Fibroblast of the aortic adventitia (primary cell): Measurements from ENCODE around the gene DISC1. TPM values are rescaled to one million over a fixed set of nuclear protein-coding genes. Genes with fewer than 3 reads are reported as not detected.

Experiments
- DNase-seq: peaks from one replicate; pipeline ENCODE4 v3.0.0-alpha.2; 2010; ENCODE audit warnings: low read depth
- H3K4me3 ChIP-seq: 2 replicates; pipeline ENCODE4 v1.5.1; 2011; ENCODE audit warnings: low read depth, mild to moderate bottlenecking, control low read depth, low read length, moderate library complexity
- CTCF ChIP-seq: IDR thresholded peaks from 2 replicates; pipeline ENCODE4 v1.5.1; 2011; ENCODE audit warnings: mild to moderate bottlenecking, low read length, control low read depth, inconsistent platforms; ENCODE audit not compliant: insufficient read depth
- total RNA-seq: library from RNA; depleted of rRNA; stranded (reverse); fragments of >200 nt; gene quantifications from 2 replicates; pipeline ENCODE4 v1.2.3, GENCODE V29; 2012; ENCODE audit warnings: low replicate concordance

DISC1 gene
- 4.7 and 8.8 TPM in 2 replicates for total RNA-seq

- no peak for TF ChIP-seq CTCF
- DNase-seq, result peak; percentile 86
- H3K4me3 ChIP-seq, result peak within 1 kb of the TSS; percentile 86
Measured at GRCh38 chr1:231626535-231626950, at the start of gene DISC1. DISC1 (plus strand) TSS chr1:231626790; CDS start chr1:231626868, 78 bp downstream.

- TF ChIP-seq CTCF, result no peak
- DNase-seq, result no peak
- no peak overlapping the region for H3K4me3 ChIP-seq
Measured at GRCh38 chr1:231576804-231577718, 49.5 kb upstream of the DISC1 start.

- no peak for DNase-seq
- TF ChIP-seq CTCF, result no peak
Measured at GRCh38 chr1:231580874-231581273, 45.7 kb upstream of the DISC1 start.

GRCh38 chr1:231581859-231582258 lies 44.7 kb upstream of the DISC1 start:
- no peak for DNase-seq
- no peak for TF ChIP-seq CTCF
- no peak overlapping the region for H3K4me3 ChIP-seq

More at GRCh38 chr1:231580874-231581273, 45.7 kb upstream of the DISC1 start:
- no peak overlapping the region for H3K4me3 ChIP-seq

GRCh38 chr1:231583376-231583775 lies 43.2 kb upstream of the DISC1 start:
- DNase-seq, result no peak
- TF ChIP-seq CTCF, result no peak

GRCh38 chr1:231584117-231584516 lies 42.5 kb upstream of the DISC1 start:
- DNase-seq, result peak; percentile 84
- peak; percentile 36 for TF ChIP-seq CTCF
- H3K4me3 ChIP-seq, result no peak overlapping the region

More at GRCh38 chr1:231583376-231583775, 43.2 kb upstream of the DISC1 start:
- no peak overlapping the region for H3K4me3 ChIP-seq
